HG03565 (cell line): ENCODE data around the gene TLK2.

Source experiments
- ATAC-seq: cut with Tn5 transposase; IDR thresholded peaks from one replicate; pipeline ENCODE4 v1.9.1; 2021; ENCODE audit warnings: mild to moderate bottlenecking, moderate library complexity; ENCODE audit not compliant: unreplicated experiment

The TLK2 gene

GRCh38 chr17:62627219-62627903, 148.7 kb downstream of the TLK2 start, which contains the start of gene MRC2:
MRC2 (plus strand) TSS chr17:62627670; CDS start chr17:62627803, 133 bp downstream.
- ATAC-seq: no peak

GRCh38 chr17:62627904-62628633, 149.4 kb downstream of the TLK2 start:
- ATAC-seq: no peak

- ATAC-seq: no peak
Observed at GRCh38 chr17:62628831-62629555, 150.4 kb downstream of the TLK2 start.

- no peak for ATAC-seq
Observed at GRCh38 chr17:62629556-62630364, 151.1 kb downstream of the TLK2 start.

GRCh38 chr17:62630365-62631085, 151.9 kb downstream of the TLK2 start:
- no peak for ATAC-seq

GRCh38 chr17:62631086-62631935, 152.7 kb downstream of the TLK2 start:
- ATAC-seq: no peak

GRCh38 chr17:62631936-62632924, 153.6 kb downstream of the TLK2 start:
- ATAC-seq: no peak

GRCh38 chr17:62637809-62638208, 159.2 kb downstream of the TLK2 start:
- no peak for ATAC-seq

GRCh38 chr17:62641153-62641552, 162.5 kb downstream of the TLK2 start:
- no peak for ATAC-seq

- ATAC-seq: no peak
Observed at GRCh38 chr17:62641951-62642350, 163.3 kb downstream of the TLK2 start.

- no peak for ATAC-seq
Observed at GRCh38 chr17:62643496-62643895, 164.9 kb downstream of the TLK2 start.

- no peak for ATAC-seq
Observed at GRCh38 chr17:62644487-62645173, 166.0 kb downstream of the TLK2 start.

GRCh38 chr17:62648251-62648955, 169.8 kb downstream of the TLK2 start:
- ATAC-seq: no peak

- no peak for ATAC-seq
Observed at GRCh38 chr17:62648956-62649294, 170.3 kb downstream of the TLK2 start.

GRCh38 chr17:62649570-62649969, 170.9 kb downstream of the TLK2 start:
- no peak for ATAC-seq

- no peak for ATAC-seq
Observed at GRCh38 chr17:62650587-62650986, 172.0 kb downstream of the TLK2 start.
